ENCODE data around the gene FKBP3. TPM values are rescaled to one million over a fixed set of nuclear protein-coding genes. Genes with fewer than 3 reads are reported as not detected.

The FKBP3 gene
- total and polyA plus RNA-seq, 11 donors: 66.8 to 226 (median 99.1) TPM

- no peak overlapping the region for H3K4me3 ChIP-seq
- H3K27ac ChIP-seq: no peak overlapping the region
- no peaks in the 10 kb centered on the region for H3K4me1 ChIP-seq
- DNase-seq: no peak
- H3K27me3 ChIP-seq: no peaks in the 10 kb centered on the region
- H3K9me3 ChIP-seq: no peaks in the 10 kb centered on the region
- no peak for ATAC-seq
- H3K36me3 ChIP-seq: peaks cover 0 to 100% (median 85%) of the 10 kb centered on the region in 9 donors
- WGBS, 4 donors: 53 to 97% (median 96%) methylated on average over 1 of the region's 1 CpG
- no peak for TF ChIP-seq POLR2A (IDR thresholded peaks at IDR 0.05)
- no peak for TF ChIP-seq CTCF (IDR thresholded peaks at IDR 0.05)
- intact Hi-C loops (cut with DNase I): no loop called here
These were observed 29.7 kb downstream of the FKBP3 start for GRCh38 chr14:45104561-45104960.

GRCh38 chr14:45103806-45104205, 30.5 kb downstream of the FKBP3 start:
- intact Hi-C loops (cut with DNase I): no loop called here
- H3K36me3 ChIP-seq: peaks cover 0 to 100% (median 82%) of the 10 kb centered on the region in 9 donors

DNA sequence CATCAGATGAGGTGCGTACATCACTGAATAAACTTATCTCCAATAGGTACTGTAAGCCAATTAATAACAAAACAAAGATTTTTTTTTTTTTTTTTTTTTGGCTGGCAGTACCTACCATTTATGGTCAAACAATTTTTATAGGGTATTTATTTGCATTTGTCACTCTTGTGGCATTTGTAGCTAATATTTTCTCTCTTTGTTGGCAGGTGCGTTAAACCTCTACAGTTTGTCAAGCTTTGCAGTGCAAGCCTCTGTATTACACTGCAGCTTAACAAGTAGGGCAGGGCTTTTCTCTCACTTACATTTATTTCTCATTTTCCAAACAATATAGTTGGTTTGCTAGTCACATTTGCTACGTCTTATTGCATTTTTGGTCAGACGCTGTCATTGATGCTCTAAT, 38.1 kb downstream of the FKBP3 start:
- no peaks in the 10 kb centered on the region for H3K9me3 ChIP-seq
- no peak for DNase-seq
- H3K4me1 ChIP-seq: peaks cover 0 to 9% (median under 1%) of the 10 kb centered on the region in 12 donors
- H3K36me3 ChIP-seq: peaks cover 0 to 64% (median 58%) of the 10 kb centered on the region in 9 donors
- TF ChIP-seq CTCF (IDR thresholded peaks at IDR 0.05): no peak
- no peak for TF ChIP-seq POLR2A (IDR thresholded peaks at IDR 0.05)
- no peak overlapping the region for H3K27ac ChIP-seq
- H3K27me3 ChIP-seq: no peaks in the 10 kb centered on the region
- 95 to 98% (median 95%) methylated on average over 4 of the region's 4 CpGs for WGBS, 4 donors
- intact Hi-C loops (cut with DNase I): no loop called here
- no peak for ATAC-seq
- no peak overlapping the region for H3K4me3 ChIP-seq

More at GRCh38 chr14:45103806-45104205, 30.5 kb downstream of the FKBP3 start:
- Histone ChIP-seq H3K4me3 (no peak overlapping the region), H3K4me1 (no peaks in the 10 kb centered on the region), H3K9me3 (no peaks in the 10 kb centered on the region), H3K27ac (no peak overlapping the region), H3K27me3 (no peaks in the 10 kb centered on the region)
- TF ChIP-seq POLR2A (IDR thresholded peaks at IDR 0.05) (no peak), CTCF (IDR thresholded peaks at IDR 0.05) (no peak)
- ATAC-seq: no peak
- no peak for DNase-seq

DNA sequence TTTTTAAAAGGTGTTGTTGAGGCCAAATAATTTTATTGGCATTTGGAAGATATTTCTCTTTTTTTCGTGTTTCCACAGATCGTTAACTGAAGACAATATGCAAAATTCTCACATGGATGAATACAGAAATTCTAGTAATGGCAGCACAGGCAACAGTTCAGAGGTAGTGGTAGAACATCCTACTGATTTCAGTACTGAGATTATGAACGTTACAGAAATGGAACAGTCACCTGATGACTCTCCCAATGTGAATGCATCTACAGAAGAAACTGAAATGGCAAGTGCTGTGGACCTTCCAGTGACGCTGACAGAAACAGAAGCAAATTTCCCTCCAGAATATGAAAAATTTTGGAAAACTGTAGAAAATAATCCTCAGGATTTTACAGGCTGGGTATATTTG, 39.1 kb downstream of the FKBP3 start:
- peaks cover 0 to 19% (median 11%) of the 10 kb centered on the region in 12 donors for H3K4me1 ChIP-seq
- H3K27ac ChIP-seq: no peak overlapping the region
- H3K9me3 ChIP-seq: no peaks in the 10 kb centered on the region
- no peak for ATAC-seq
- no peak for TF ChIP-seq POLR2A (IDR thresholded peaks at IDR 0.05)
- no peak for TF ChIP-seq CTCF (IDR thresholded peaks at IDR 0.05)
- intact Hi-C loops (cut with DNase I): no loop called here
- H3K36me3 ChIP-seq: peaks cover 0 to 53% (median 47%) of the 10 kb centered on the region in 9 donors
- no peak overlapping the region for H3K4me3 ChIP-seq
- DNase-seq: no peak
- 81 to 90% (median 85%) methylated on average over 4 of the region's 4 CpGs for WGBS, 4 donors
- H3K27me3 ChIP-seq: no peaks in the 10 kb centered on the region
